ENCODE results near the gene RTN1.
"Not testable (repeated sequence)": the region's sequence is repeated elsewhere in the genome, so short reads cannot be mapped to it uniquely, and the experiment has no call there.

The RTN1 gene

GRCh38 chr14:59705245-59705644 lies 165.3 kb downstream of the RTN1 start:
- no peak for DNase-seq (ENCODE audit: low spot score)

DNA sequence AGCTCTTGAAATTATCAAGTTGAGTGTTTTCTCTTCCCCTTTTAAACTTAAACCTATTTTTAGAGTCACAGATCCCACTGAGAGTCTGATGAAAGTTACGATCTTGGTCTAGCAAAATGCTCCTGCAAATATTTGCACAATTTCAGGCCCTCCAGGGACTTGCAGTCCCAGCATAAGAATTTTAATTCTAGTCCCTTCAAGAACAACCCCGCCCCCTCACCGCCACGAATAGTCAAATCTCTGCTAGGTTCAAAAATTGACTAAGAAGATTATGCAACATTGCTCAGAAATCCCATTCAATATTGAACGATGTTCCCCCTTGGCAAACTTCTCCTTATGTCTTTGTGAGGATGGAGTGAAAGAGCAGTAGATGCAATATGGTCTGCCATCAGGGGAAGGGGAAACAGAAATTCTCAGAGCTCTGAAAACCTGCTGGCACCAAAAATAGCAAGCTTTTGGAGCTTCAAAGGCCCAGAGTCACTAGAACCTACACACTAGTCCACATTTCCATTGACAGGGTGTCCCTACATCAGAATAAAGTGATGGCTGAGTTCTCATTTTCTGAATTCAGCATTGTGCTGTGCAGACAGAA lies 166.4 kb downstream of the RTN1 start:
- DNase-seq (ENCODE audit: low spot score): no peak

- no peak for DNase-seq (ENCODE audit: low spot score)
These were observed 171.1 kb downstream of the RTN1 start for GRCh38 chr14:59699442-59699841.

- DNase-seq (ENCODE audit: low spot score): no peak
These were observed 171.8 kb downstream of the RTN1 start for GRCh38 chr14:59698793-59699192.

- DNase-seq (ENCODE audit: low spot score): no peak
These were observed 175.4 kb downstream of the RTN1 start for GRCh38 chr14:59695198-59695597.

DNA sequence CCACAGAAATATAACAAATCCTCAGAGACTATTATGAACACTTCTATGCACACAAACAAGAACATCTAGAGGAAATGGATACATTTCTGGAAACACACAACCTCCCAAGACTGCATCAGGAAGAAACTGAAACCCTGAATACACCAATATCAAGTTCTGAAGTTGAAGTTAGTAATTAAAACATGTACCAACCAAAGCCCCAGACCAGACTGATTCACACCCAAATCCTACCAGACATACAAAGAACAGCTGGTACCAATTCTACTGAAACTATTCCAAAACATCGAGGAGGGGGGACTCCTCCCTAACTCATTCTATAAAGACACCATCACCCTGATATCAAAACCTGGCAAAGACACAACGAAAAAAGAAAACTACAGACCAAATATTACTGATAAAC lies 179.3 kb downstream of the RTN1 start:
- DNase-seq (ENCODE audit: low spot score): no peak

DNA sequence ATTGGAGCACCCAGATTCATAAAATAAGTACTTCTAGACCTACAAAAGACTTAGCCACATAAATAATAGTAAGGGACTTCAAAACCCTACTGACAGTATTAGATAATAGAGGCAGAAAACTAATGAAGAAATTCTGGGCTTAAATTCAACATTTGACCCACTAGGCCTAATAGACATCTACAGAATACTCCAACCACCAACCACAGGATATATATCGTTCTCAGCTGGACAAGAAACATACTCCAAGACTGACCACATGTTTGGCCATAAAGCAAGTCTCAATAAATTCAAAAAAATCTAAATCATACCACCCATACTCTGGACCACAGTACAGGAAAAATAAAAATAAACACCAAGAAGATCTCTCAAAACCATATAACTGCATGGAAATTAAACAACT lies 180.2 kb downstream of the RTN1 start:
- no peak for DNase-seq (ENCODE audit: low spot score)

GRCh38 chr14:59688224-59689170 lies 182.1 kb downstream of the RTN1 start:
- DNase-seq (ENCODE audit: low spot score): no peak

DNA sequence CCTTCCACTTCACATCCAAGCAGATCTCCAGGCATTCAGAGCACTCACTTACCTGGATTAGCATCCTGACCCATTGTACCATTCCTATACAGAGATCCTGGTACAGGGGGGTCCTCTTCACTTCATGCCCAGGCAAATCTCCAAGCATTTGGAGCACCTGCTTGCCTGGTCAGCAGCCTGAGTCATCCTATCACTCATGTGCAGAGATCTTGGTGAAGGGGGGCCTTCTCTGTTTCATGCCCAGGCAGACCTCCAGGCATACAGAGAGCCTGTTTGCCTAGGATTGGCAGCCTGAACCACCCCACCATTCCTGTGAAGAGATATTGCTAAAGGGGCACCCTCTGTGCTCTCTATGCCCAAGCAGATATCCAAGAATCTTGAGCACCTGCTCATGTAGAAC lies 182.9 kb downstream of the RTN1 start:
- DNase-seq (ENCODE audit: low spot score): no peak

DNA sequence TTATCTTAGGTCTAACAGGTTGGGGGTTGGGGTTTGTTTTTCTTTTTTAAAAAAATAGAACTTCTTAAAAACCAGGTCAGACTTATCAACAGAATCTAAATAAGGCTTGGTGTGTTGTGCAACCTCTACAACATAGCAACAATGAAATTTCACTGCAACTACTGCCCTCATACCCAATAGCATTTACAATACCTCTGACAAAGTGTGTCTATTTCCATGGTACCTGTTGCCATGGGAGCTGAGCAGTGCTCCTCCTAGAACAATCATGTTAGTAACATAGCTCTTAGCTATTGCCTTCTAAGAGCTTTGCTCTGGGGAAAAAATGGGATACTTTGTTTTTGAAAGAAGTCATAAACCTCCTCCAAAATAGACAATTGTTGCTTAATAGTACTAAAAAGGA lies 190.7 kb downstream of the RTN1 start:
- no peak for DNase-seq (ENCODE audit: low spot score)

- no peak for DNase-seq (ENCODE audit: low spot score)
These were observed 192.2 kb downstream of the RTN1 start for GRCh38 chr14:59678352-59678751.

- no peak for DNase-seq (ENCODE audit: low spot score)
These were observed 192.8 kb downstream of the RTN1 start for GRCh38 chr14:59677771-59678231.

DNA sequence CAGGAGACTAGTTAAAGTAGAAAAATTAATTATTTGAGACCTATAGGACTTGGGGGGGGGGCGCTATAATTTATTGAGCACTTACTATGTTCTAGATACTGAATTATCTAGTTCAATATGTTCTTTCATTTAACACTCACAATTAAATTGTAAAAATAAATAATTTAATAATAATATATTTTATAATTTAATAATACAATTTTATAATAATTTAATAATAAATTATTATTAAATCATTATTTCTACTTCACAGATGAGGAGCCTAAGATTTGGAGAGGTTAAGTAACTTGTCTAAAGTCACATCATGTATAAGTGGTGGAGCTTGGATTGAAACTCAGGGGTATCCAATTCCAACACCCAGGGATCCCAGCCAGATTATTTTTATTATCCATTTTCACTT lies 195.2 kb downstream of the RTN1 start:
- no peak for DNase-seq (ENCODE audit: low spot score)

DNA sequence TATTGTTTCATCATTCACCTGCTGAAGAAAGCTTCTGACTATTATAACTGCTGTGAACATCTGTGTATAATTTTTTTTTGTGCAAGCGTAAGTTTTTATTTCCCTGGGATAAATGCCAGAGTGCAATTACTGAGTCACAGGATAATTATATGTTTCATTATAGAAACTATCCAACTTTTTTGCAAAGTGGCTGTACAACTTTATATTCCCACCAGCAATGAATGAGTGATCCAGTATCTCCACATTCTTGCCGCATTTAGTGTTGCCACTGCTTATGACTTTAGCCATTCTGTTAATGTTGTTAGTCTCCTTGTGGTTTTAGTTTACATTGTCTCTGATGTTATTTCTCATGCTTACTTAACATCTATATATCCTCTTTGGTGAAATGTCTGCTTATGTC lies 205.8 kb downstream of the RTN1 start:
- DNase-seq (ENCODE audit: low spot score): no peak

DNA sequence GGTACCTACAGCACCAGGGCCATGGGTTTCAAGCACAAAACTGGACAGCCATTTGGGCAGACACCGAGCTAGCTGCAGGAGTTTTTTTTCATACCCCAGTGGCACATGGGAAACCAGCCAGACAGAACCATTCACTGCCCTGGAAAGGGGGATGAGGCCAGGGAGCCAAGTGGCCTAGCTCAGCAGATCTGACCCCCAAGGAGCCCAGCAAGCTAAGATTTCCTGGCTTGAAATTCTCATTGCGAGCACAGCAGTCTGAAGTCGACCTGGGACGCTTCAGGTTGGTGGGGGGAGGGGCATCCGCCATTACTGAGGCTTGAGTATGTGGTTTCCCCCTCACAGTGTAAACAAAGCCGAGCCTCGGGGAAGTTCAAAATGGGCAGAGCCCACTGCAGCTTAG lies 212.8 kb downstream of the RTN1 start:
- no peak for DNase-seq (ENCODE audit: low spot score)

DNA sequence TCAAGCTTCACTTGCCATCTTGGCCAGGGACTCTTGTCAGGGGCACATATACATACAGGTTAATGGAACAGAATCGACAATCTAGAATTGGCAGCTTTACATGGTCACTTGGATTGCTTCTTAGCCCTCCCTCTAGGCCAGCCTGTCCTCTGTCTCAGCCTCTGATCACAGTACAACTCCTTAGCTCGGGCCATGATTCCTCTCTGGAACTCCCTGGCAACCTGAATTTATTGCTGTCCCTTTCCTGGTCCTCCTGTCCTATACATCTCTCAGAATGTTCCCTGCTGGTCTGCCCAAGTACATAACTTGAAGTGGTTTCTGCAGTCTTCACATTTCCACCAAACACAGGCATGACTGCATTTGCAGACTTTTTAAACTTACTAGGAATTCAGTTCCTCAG lies 214.1 kb downstream of the RTN1 start:
- no peak for DNase-seq (ENCODE audit: low spot score)

GRCh38 chr14:59654131-59654530 lies 216.4 kb downstream of the RTN1 start:
- DNase-seq (ENCODE audit: low spot score): not testable (repeated sequence)

GRCh38 chr14:59646832-59647231 lies 223.7 kb downstream of the RTN1 start:
- DNase-seq (ENCODE audit: low spot score): not testable (repeated sequence)

GRCh38 chr14:59638885-59639284 lies 231.7 kb downstream of the RTN1 start:
- no peak for DNase-seq (ENCODE audit: low spot score)

GRCh38 chr14:59634617-59635016 lies 236.0 kb downstream of the RTN1 start:
- DNase-seq (ENCODE audit: low spot score): no peak

DNA sequence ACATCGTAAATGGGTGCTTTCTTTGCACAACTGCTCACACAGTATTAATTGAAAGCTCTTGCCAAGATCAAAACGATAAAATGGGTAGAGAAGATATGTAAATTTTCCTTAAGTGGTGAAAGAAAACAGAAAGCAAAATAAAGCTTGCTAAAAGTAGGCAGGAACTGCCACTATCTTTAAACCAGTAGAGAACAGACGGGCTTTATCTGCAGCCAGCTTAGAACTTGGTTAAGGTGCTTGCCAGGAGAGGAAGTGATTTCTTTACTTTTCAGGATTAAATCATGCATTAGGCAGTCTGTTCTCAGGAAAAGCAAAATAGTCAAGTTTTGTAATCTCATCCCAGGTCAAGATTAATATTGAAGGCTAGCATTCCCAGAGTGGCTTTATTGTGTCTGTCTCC lies 237.1 kb downstream of the RTN1 start:
- DNase-seq (ENCODE audit: low spot score): no peak

DNA sequence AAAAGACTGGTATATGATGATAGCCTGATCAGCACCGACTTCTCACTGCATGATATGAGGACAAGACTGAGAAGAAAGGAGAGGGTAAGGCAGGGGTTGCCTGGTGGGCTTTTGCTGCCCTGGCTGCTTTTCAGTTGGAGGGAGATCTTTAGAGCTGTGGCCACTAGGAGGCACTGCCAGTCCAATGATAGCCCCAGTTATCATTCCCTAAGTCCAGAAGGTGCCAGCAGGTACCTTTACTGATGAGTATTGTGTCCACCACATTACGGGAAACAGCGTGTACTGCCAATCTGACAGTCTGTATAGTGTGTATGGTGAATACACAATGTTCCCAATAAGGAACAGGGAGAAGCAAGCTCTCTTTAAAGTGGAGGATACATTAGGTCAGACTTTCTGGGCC lies 238.2 kb downstream of the RTN1 start:
- DNase-seq (ENCODE audit: low spot score): no peak

DNA sequence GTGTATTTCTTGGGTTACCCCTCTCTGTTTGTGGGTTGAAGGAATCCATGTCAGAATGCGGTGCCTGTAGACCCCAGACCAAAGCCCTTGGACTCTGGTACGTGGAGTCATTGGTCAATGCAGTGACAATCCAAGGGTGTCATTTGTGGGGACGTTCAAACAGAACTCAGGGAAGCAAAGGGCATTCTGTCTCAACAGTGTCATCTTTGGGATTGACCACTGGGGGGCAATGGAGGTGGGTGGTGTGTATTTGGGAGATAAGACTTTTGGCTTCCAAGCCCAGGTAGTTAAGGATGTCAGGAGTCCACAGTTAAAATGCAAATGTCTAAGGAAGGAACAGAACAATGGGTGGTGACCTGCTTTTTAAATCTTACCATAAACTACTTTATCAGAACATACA lies 239.3 kb downstream of the RTN1 start:
- no peak for DNase-seq (ENCODE audit: low spot score)
